A549 (cell line): ENCODE data around the gene MISFA. TPM values are rescaled to one million over a fixed set of nuclear protein-coding genes. Genes with fewer than 3 reads are reported as not detected.

Source experiments
- ATAC-seq, 2 experiments: fragments of 200-7000 bp in 1 of 2; fragments of >200 bp in 1 of 2; cut with Nextera tagmentation in 1 of 2; cut with Tn5 transposase in 1 of 2; 3 replicates each; pipeline versions ENCODE4 v1.8.0 to v1.9.1; 2018 to 2020; ENCODE audit warnings: mild to moderate bottlenecking in 1 of 2, moderate library complexity in 1 of 2
- CTCF ChIA-PET: fragments of 300-600 bp; sonication (Branson Sonifier 250); formaldehyde crosslinking; extraction: SDS; loops from one replicate; lab custom pipeline; 2021; ENCODE audit warnings: antibody characterized with exemption, inconsistent platforms; lab: Yijun Ruan, JAX
- POLR2A ChIA-PET: fragments of 350-600 bp; formaldehyde crosslinking; extraction: SDS; loops from one replicate; lab custom pipeline; 2021; ENCODE audit warnings: antibody characterized with exemption, inconsistent platforms; lab: Yijun Ruan, JAX
- DNase-seq, 2 experiments: peaks; one replicate each; pipeline versions ENCODE4 v3.0.0 to v3.0.0-alpha.2; 2011 to 2016; ENCODE audit warnings: low read depth in 1 of 2, low spot score in 1 of 2
- FAIRE-seq: peaks from 2 replicates; lab custom pipeline; 2011; peaks lifted over from hg19 to GRCh38; lab: Jason Lieb, UNC
- H3K27ac ChIP-seq, 2 experiments: fragments of >200 bp; sonication (Bioruptor Twin); formaldehyde crosslinking; 3 replicates each; pipeline ENCODE4 v1.5.1; 2016 to 2017
- H3K4me1 ChIP-seq: fragments of >200 bp; sonication (Bioruptor Twin); formaldehyde crosslinking; 3 replicates; pipeline ENCODE4 v1.6.1; 2016
- H3K4me2 ChIP-seq: fragments of >200 bp; sonication (Bioruptor Twin); formaldehyde crosslinking; 3 replicates; pipeline ENCODE4 v1.6.1; 2016
- H3K4me3 ChIP-seq: fragments of >200 bp; sonication (Bioruptor Twin); formaldehyde crosslinking; 3 replicates; pipeline ENCODE4 v1.5.1; 2016
- H3K9me3 ChIP-seq: fragments of >200 bp; sonication (Bioruptor Twin); formaldehyde crosslinking; 3 replicates; pipeline ENCODE4 v1.6.1; 2016
- BHLHE40 ChIP-seq: IDR thresholded peaks from 2 replicates; pipeline ENCODE4 v1.6.1; 2012; ENCODE audit warnings: low read depth, low read length, inconsistent platforms
- CBX2 ChIP-seq: fragments of 200-600 bp; sonication (generic); IDR thresholded peaks from 2 replicates; pipeline ENCODE4 v1.6.1; 2016; ENCODE audit warnings: low read depth, mild to moderate bottlenecking, borderline replicate concordance
- CBX8 ChIP-seq: fragments of 200-600 bp; sonication (generic); IDR thresholded peaks from 2 replicates; pipeline ENCODE4 v1.6.1; 2016
- CHD4 ChIP-seq: fragments of 200-600 bp; sonication (generic); IDR thresholded peaks from 2 replicates; pipeline ENCODE4 v1.6.1; 2016; ENCODE audit warnings: antibody characterized with exemption, mild to moderate bottlenecking, borderline replicate concordance
- EHF ChIP-seq: fragments of 250-450 bp; sonication (Bioruptor Pico); IDR thresholded peaks from 2 replicates; pipeline ENCODE4 v1.5.0; 2020; ENCODE audit warnings: mild to moderate bottlenecking
- EHMT2 ChIP-seq: fragments of 200-600 bp; sonication (generic); IDR thresholded peaks from 2 replicates; pipeline ENCODE4 v1.6.1; 2016; ENCODE audit warnings: antibody characterized with exemption, low read depth, mild to moderate bottlenecking, moderate library complexity
- FOSB ChIP-seq: fragments of 250-450 bp; sonication (Bioruptor Pico); IDR thresholded peaks from 2 replicates; pipeline ENCODE4 v1.5.0; 2020; ENCODE audit warnings: mild to moderate bottlenecking, moderate library complexity
- FOSL2 ChIP-seq, 2 experiments: fragments of 450-650 bp in 1 of 2; fragments of >200 bp in 1 of 2; sonication (Bioruptor Twin) in 1 of 2; formaldehyde crosslinking; IDR thresholded peaks; 2 replicates each; pipeline versions ENCODE4 v1.5.0 to v1.6.1; 2016 to 2020; ENCODE audit warnings: mild to moderate bottlenecking in 1 of 2, moderate library complexity in 1 of 2
- FOXS1 ChIP-seq: fragments of 250-450 bp; sonication (Bioruptor Pico); IDR thresholded peaks from 2 replicates; pipeline ENCODE4 v1.5.0; 2020; ENCODE audit warnings: mild to moderate bottlenecking, moderate library complexity
- GATA3 ChIP-seq: IDR thresholded peaks from 2 replicates; pipeline ENCODE4 v1.6.1; 2012; ENCODE audit warnings: borderline replicate concordance
- HEYL ChIP-seq: fragments of 250-450 bp; sonication (Bioruptor Pico); IDR thresholded peaks from 2 replicates; pipeline ENCODE4 v1.8.0; 2021; ENCODE audit warnings: mild to moderate bottlenecking, moderate library complexity
- HOXB13 ChIP-seq: fragments of 250-450 bp; sonication (Bioruptor Pico); IDR thresholded peaks from 2 replicates; pipeline ENCODE4 v1.5.0; 2020; ENCODE audit warnings: low read depth, mild to moderate bottlenecking, moderate library complexity
- HOXB5 ChIP-seq: fragments of 250-450 bp; sonication (Bioruptor Pico); IDR thresholded peaks from 2 replicates; pipeline ENCODE4 v1.5.0; 2020; ENCODE audit warnings: mild to moderate bottlenecking, moderate library complexity
- JUN ChIP-seq, 2 experiments: fragments of >200 bp; sonication (Bioruptor Twin); formaldehyde crosslinking; IDR thresholded peaks; 2 replicates in 1 of 2; 3 replicates in 1 of 2; pipeline ENCODE4 v1.6.1; 2016 to 2017
- KDM5A ChIP-seq: fragments of 200-600 bp; sonication (generic); IDR thresholded peaks from 2 replicates; pipeline ENCODE4 v1.6.1; 2016; ENCODE audit warnings: antibody characterized with exemption, mild to moderate bottlenecking
- MAFK ChIP-seq: fragments of 450-650 bp; IDR thresholded peaks from 2 replicates; pipeline ENCODE4 v1.6.1; 2014; ENCODE audit not compliant: partially characterized antibody
- NFE2L2 ChIP-seq: fragments of 150-350 bp; conservative IDR thresholded peaks from 2 replicates; pipeline ENCODE4 v1.6.1; 2014; ENCODE audit warnings: low read length
- NR3C1 ChIP-seq: fragments of >200 bp; sonication (Bioruptor Twin); formaldehyde crosslinking; IDR thresholded peaks from 3 replicates; pipeline ENCODE4 v1.6.1; 2017
- POLR2AphosphoS2 ChIP-seq: conservative IDR thresholded peaks from 2 replicates; pipeline ENCODE4 v1.6.1; 2012; ENCODE audit warnings: low read length, improper control_type of control experiment, inconsistent platforms
- RAD21 ChIP-seq, 2 experiments: fragments of >200 bp in 1 of 2; sonication (Bioruptor Twin) in 1 of 2; formaldehyde crosslinking in 1 of 2; IDR thresholded peaks in 1 of 2; conservative IDR thresholded peaks in 1 of 2; 2 replicates in 1 of 2; 3 replicates in 1 of 2; pipeline ENCODE4 v1.6.1; 2012 to 2018; ENCODE audit warnings: inconsistent platforms in 1 of 2
- ZNF302 ChIP-seq: fragments of 250-450 bp; sonication (Bioruptor Pico); IDR thresholded peaks from 2 replicates; pipeline ENCODE4 v1.9.0; 2021; ENCODE audit warnings: inconsistent platforms, mild to moderate bottlenecking, moderate library complexity
- WGBS: methylation state at CpG from one replicate; pipeline ENCODE4 v1.1.6; 2017; ENCODE audit errors: missing lambda C conversion rate; 5-methylcytosine and 5-hydroxymethylcytosine counted together
- polyA plus RNA-seq, 4 experiments: library from polyadenylated mRNA; depleted of rRNA in 3 of 4; stranded (reverse); fragments of >200 nt; fragmentation: RNase III in 1 of 4; extraction: RNeasy Plus Mini Kit Qiagen cat#74134 plus additional on column Dnase treatment in 1 of 4; gene quantifications; 2 replicates in 3 of 4; 3 replicates in 1 of 4; pipeline ENCODE4 v1.2.3, GENCODE V29; 2011 to 2017
- TF ChIP-seq, protein P1 (sequence below): IDR thresholded peaks from 2 replicates; pipeline ENCODE4 v1.6.1; 2012
- TF ChIP-seq, protein P2 (sequence below): fragments of 250-450 bp; sonication (Bioruptor Pico); IDR thresholded peaks from 2 replicates; pipeline ENCODE4 v1.5.0; 2020; ENCODE audit warnings: low read depth, mild to moderate bottlenecking, moderate library complexity
- TF ChIP-seq, protein P3 (sequence below): fragments of 150-350 bp; IDR thresholded peaks from 2 replicates; pipeline ENCODE4 v1.6.1; 2014; ENCODE audit warnings: low read depth, mild to moderate bottlenecking, low read length
- TF ChIP-seq, protein P4 (sequence below): fragments of 200-600 bp; sonication (generic); IDR thresholded peaks from 2 replicates; pipeline ENCODE4 v1.6.1; 2016; ENCODE audit warnings: antibody characterized with exemption, mild to moderate bottlenecking, moderate library complexity

The MISFA gene
- polyA plus RNA-seq, 2 of the 4 experiments (the other 2 are of a cell fraction) = 1.7 to 6.3 TPM

- Histone ChIP-seq H3K9me3 (0 out of 3 replicates have a peak, but pooled peaks cover 2% of the 10 kb centered on the region), H3K27ac (no peak overlapping the region), H3K4me3 (no peak overlapping the region), H3K4me1 (peaks cover 10% of the 10 kb centered on the region), H3K4me2 (no peak overlapping the region)
- DNase-seq = no peak
- CTCF ChIA-PET = interaction anchor here (1.6 kb wide), 1 partner anchor 460 kb away, joined by 3 read pairs; no protein-coding TSS in a partner anchor
- TF ChIP-seq KDM5A (no peak), POLR2AphosphoS2 (no peak), FOSL2 (IDR thresholded peaks at IDR 0.05) (no peak), FOSL2 (CRISPR knock-in tag; IDR thresholded peaks at IDR 0.05) (no peak), NR3C1 (no peak), HEYL (CRISPR knock-in tag) (no peak), BHLHE40 (no peak), CHD4 (no peak), EHF (CRISPR knock-in tag) (no peak), CBX8 (no peak), EHMT2 (no peak), HOXB13 (CRISPR knock-in tag) (no peak), MAFK (no peak), FOSB (CRISPR knock-in tag) (no peak), RAD21 (conservative IDR thresholded peaks at IDR 0.05 in 1 of 2, IDR thresholded peaks at IDR 0.05 in 1 of 2) (no peak), CBX2 (no peak)
- TF ChIP-seq, protein P1, sequence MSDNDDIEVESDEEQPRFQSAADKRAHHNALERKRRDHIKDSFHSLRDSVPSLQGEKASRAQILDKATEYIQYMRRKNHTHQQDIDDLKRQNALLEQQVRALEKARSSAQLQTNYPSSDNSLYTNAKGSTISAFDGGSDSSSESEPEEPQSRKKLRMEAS = no peak
- TF ChIP-seq, protein P2, sequence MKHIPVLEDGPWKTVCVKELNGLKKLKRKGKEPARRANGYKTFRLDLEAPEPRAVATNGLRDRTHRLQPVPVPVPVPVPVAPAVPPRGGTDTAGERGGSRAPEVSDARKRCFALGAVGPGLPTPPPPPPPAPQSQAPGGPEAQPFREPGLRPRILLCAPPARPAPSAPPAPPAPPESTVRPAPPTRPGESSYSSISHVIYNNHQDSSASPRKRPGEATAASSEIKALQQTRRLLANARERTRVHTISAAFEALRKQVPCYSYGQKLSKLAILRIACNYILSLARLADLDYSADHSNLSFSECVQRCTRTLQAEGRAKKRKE = no peak
- TF ChIP-seq, protein P3, sequence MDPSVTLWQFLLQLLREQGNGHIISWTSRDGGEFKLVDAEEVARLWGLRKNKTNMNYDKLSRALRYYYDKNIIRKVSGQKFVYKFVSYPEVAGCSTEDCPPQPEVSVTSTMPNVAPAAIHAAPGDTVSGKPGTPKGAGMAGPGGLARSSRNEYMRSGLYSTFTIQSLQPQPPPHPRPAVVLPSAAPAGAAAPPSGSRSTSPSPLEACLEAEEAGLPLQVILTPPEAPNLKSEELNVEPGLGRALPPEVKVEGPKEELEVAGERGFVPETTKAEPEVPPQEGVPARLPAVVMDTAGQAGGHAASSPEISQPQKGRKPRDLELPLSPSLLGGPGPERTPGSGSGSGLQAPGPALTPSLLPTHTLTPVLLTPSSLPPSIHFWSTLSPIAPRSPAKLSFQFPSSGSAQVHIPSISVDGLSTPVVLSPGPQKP = no peak
- no peak for FAIRE-seq
- POLR2A ChIA-PET = no interaction called here
- no peak for ATAC-seq
- WGBS = 11% methylated on average over 1 of the region's 1 CpG
Measured at GRCh38 chr11:18575361-18575760, 24.2 kb upstream of the MISFA start.

DNA sequence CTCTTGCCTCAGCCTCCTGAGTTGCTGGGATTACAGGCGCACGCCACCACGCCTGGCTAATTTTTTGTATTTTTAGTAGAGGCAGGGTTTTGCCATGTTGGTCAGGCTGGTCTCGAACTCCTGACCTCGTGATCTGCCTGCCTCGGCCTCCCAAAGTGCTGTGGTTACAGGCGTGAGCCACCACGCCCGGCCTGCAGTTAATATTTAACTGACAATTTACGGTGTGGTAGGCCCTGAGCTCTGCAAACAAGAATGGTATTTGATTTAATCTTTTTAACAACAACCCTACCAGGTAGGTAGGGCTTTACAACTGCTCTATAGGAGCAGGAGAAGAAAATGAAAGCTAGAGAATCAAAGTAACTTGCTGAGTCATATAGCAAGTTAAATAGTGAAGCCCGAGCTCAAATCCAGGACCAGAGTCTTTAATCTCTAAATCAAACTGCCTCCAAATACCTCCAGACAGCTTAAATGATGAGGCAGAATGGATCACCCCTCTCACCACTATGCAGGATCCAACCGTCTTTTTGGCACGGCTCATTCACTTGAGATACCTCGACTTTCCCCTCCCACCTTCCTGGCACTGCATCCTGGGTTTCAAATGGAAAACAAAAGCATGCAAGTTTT lies 20.5 kb upstream of the MISFA start:
- POLR2A ChIA-PET = interaction anchor here (0.6 to 2.0 kb wide), 4 partner anchors 9 to 52 kb away, joined by 3 to 10 read pairs (median 4); partner anchors contain the start of genes TSG101 and UEVLD
- WGBS = 28% methylated on average over 14 of the region's 14 CpGs
- FAIRE-seq = peak; percentile 18
- Histone ChIP-seq H3K9me3 (0 out of 3 replicates have a peak, but pooled peaks cover 2% of the 10 kb centered on the region), H3K27ac (peak overlapping the region; percentile 68 to 84), H3K4me1 (peaks cover 21% of the 10 kb centered on the region), H3K4me3 (peak overlapping the region; percentile 16)
- TF ChIP-seq EHF (CRISPR knock-in tag) (peak; percentile 48; the same call in 1 of the 2 replicates), HOXB13 (CRISPR knock-in tag) (0 out of 2 replicates have a peak, but pooled peaks have one; percentile 48), FOXS1 (CRISPR knock-in tag) (no peak), FOSL2 (IDR thresholded peaks at IDR 0.05) (no peak), FOSL2 (CRISPR knock-in tag; IDR thresholded peaks at IDR 0.05) (peak; percentile 46; the same call in 1 of the 2 replicates), MAFK (peak; percentile 93), CHD4 (peak; percentile 59; the same call in 1 of the 2 replicates), JUN (IDR thresholded peaks at IDR 0.05) (0 out of 5 replicates have a peak, but pooled peaks of 1 of the 2 experiments have one; percentile 32), HOXB5 (CRISPR knock-in tag) (peak; percentile 6; the same call in 1 of the 2 replicates), GATA3 (peak; percentile 73; the same call in 1 of the 2 replicates), ZNF302 (CRISPR knock-in tag) (0 out of 2 replicates have a peak, but pooled peaks have one; percentile 28), POLR2AphosphoS2 (no peak), NFE2L2 (peak; percentile 61), CBX8 (no peak)
- TF ChIP-seq, protein P1 = peak; percentile 35; the same call in 1 of the 2 replicates
- TF ChIP-seq, protein P4, sequence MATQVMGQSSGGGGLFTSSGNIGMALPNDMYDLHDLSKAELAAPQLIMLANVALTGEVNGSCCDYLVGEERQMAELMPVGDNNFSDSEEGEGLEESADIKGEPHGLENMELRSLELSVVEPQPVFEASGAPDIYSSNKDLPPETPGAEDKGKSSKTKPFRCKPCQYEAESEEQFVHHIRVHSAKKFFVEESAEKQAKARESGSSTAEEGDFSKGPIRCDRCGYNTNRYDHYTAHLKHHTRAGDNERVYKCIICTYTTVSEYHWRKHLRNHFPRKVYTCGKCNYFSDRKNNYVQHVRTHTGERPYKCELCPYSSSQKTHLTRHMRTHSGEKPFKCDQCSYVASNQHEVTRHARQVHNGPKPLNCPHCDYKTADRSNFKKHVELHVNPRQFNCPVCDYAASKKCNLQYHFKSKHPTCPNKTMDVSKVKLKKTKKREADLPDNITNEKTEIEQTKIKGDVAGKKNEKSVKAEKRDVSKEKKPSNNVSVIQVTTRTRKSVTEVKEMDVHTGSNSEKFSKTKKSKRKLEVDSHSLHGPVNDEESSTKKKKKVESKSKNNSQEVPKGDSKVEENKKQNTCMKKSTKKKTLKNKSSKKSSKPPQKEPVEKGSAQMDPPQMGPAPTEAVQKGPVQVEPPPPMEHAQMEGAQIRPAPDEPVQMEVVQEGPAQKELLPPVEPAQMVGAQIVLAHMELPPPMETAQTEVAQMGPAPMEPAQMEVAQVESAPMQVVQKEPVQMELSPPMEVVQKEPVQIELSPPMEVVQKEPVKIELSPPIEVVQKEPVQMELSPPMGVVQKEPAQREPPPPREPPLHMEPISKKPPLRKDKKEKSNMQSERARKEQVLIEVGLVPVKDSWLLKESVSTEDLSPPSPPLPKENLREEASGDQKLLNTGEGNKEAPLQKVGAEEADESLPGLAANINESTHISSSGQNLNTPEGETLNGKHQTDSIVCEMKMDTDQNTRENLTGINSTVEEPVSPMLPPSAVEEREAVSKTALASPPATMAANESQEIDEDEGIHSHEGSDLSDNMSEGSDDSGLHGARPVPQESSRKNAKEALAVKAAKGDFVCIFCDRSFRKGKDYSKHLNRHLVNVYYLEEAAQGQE = no peak
- TF ChIP-seq, all 56 proteins: peak for 11
- DNase-seq (peak; percentile 43 to 84), ATAC-seq (peak; percentile 77 to 89)
- CTCF ChIA-PET = interaction anchor here (0.7 to 2.0 kb wide), 5 partner anchors 9 to 39 kb away, joined by 3 to 7 read pairs (median 3); partner anchors contain the start of gene UEVLD
- H3K4me2 ChIP-seq = peak overlapping the region; percentile 65
